ENCODE data around the gene ROBO4.

ROBO4 gene

DNA sequence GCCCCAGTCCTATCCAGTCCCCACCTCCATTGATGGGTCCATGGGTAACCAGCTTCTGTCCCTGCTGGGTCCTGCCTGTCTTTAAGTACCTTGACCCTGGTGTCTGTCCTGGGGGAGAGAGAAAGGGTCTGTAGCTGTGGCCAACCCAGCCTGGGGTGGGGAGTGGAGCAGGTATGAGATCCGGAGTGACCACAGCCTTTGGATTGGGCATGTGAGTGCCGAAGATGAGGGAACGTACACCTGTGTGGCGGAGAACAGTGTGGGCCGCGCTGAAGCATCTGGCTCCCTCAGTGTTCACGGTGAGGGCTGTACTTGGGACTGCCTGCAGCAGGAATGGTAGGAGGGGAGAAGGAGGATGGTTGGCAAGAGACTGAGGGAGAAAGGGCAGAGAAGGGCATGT is 27.2 kb downstream of the ROBO4 start:
- no peak for DNase-seq
- TF ChIP-seq EZH2 (optimal IDR thresholded peaks at IDR 0.05; ENCODE audit: low read depth, low read length), result no peak
- no peak for TF ChIP-seq EZH2phosphoT487 (IDR thresholded peaks at IDR 0.05; ENCODE audit: low read length)
- TF ChIP-seq, protein P1, sequence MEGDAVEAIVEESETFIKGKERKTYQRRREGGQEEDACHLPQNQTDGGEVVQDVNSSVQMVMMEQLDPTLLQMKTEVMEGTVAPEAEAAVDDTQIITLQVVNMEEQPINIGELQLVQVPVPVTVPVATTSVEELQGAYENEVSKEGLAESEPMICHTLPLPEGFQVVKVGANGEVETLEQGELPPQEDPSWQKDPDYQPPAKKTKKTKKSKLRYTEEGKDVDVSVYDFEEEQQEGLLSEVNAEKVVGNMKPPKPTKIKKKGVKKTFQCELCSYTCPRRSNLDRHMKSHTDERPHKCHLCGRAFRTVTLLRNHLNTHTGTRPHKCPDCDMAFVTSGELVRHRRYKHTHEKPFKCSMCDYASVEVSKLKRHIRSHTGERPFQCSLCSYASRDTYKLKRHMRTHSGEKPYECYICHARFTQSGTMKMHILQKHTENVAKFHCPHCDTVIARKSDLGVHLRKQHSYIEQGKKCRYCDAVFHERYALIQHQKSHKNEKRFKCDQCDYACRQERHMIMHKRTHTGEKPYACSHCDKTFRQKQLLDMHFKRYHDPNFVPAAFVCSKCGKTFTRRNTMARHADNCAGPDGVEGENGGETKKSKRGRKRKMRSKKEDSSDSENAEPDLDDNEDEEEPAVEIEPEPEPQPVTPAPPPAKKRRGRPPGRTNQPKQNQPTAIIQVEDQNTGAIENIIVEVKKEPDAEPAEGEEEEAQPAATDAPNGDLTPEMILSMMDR (IDR thresholded peaks at IDR 0.05; ENCODE audit: low read length), result no peak
- H3K4me1 ChIP-seq (ENCODE audit: low read length), result no peaks in the 10 kb centered on the region
- no peak overlapping the region for H3K27ac ChIP-seq (ENCODE audit: low read length)
- H3K4me2 ChIP-seq (ENCODE audit: low read depth, low read length), result no peak overlapping the region
- peaks cover 81% of the 10 kb centered on the region for H3K27me3 ChIP-seq (replicated peaks; ENCODE audit: insufficient read depth, low read length)
- H3K4me3 ChIP-seq (ENCODE audit: low read length), result no peak overlapping the region
- no peaks in the 10 kb centered on the region for H3K9me2 ChIP-seq (replicated peaks; ENCODE audit: insufficient read depth, low read length)
- H3K9me3 ChIP-seq (replicated peaks; ENCODE audit: insufficient read depth, low read length), result no peaks in the 10 kb centered on the region
- H3K79me2 ChIP-seq (ENCODE audit: low read length), result no peaks in the 10 kb centered on the region
- no peaks in the 10 kb centered on the region for H3K36me3 ChIP-seq (replicated peaks; ENCODE audit: insufficient read depth, low read length)
- no peaks in the 10 kb centered on the region for H3F3A ChIP-seq (ENCODE audit: insufficient read depth, low read length)
- no peak overlapping the region for H2AFZ ChIP-seq (ENCODE audit: low read length)
- H3K9ac ChIP-seq (ENCODE audit: low read length), result no peak overlapping the region
- no peaks in the 10 kb centered on the region for H4K20me1 ChIP-seq (ENCODE audit: insufficient read depth, low read length)

DNA sequence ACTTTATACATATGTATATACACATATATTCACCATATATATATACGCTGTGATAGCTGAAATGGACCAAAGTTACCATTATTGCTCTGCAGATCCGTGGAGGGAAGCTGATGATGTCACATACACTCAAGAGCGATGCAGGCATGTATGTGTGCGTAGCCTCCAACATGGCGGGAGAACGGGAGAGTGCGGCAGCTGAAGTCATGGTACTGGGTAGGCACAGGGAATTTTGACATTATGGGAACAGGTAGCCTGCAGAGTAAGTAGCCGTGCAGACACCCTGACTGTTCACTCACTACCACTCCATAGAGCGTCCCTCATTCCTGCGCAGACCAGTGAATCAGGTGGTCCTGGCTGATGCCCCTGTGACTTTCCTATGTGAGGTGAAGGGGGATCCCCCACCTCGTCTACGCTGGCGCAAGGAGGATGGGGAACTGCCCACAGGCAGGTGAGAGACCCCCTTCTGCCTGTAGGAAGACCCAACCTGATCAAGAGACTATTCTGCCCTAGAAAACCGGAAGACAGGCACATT is 27.7 kb downstream of the ROBO4 start:
- Histone ChIP-seq H3K27me3 (replicated peaks; ENCODE audit: insufficient read depth, low read length) (peaks cover 86% of the 10 kb centered on the region), H2AFZ (ENCODE audit: low read length) (no peak overlapping the region), H3K9me2 (replicated peaks; ENCODE audit: insufficient read depth, low read length) (no peaks in the 10 kb centered on the region), H3K4me1 (ENCODE audit: low read length) (no peaks in the 10 kb centered on the region), H3K9ac (ENCODE audit: low read length) (no peak overlapping the region), H3K4me2 (ENCODE audit: low read depth, low read length) (no peak overlapping the region), H3K79me2 (ENCODE audit: low read length) (no peaks in the 10 kb centered on the region), H3K4me3 (ENCODE audit: low read length) (no peak overlapping the region), H3K27ac (ENCODE audit: low read length) (no peak overlapping the region), H3K36me3 (replicated peaks; ENCODE audit: insufficient read depth, low read length) (no peaks in the 10 kb centered on the region), H3F3A (ENCODE audit: insufficient read depth, low read length) (no peaks in the 10 kb centered on the region), H3K9me3 (replicated peaks; ENCODE audit: insufficient read depth, low read length) (no peaks in the 10 kb centered on the region), H4K20me1 (ENCODE audit: insufficient read depth, low read length) (no peaks in the 10 kb centered on the region)
- TF ChIP-seq, protein P1 (IDR thresholded peaks at IDR 0.05; ENCODE audit: low read length), result no peak
- TF ChIP-seq EZH2 (optimal IDR thresholded peaks at IDR 0.05; ENCODE audit: low read depth, low read length), result no peak
- TF ChIP-seq EZH2phosphoT487 (IDR thresholded peaks at IDR 0.05; ENCODE audit: low read length), result no peak
- DNase-seq, result no peak

DNA sequence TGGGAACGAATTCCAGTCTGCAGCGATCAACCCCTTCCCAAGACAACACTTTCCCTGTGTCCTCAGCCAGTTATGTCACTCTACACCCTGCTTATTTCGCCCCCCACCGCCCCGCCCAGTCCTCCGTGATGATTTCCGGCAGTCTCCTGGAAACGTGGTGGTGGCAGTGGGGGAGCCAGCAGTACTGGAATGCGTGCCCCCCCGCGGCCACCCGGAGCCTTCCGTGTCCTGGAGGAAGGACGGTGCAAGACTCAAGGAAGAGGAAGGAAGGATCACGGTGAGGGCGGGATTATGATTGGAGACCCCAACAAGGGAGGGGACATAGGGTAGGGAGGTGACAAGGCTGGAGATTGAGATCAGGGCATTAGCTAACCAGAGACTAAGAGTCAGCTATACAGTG is 28.3 kb downstream of the ROBO4 start:
- Histone ChIP-seq H3K36me3 (replicated peaks; ENCODE audit: insufficient read depth, low read length) (no peaks in the 10 kb centered on the region), H3K4me2 (ENCODE audit: low read depth, low read length) (no peak overlapping the region), H3F3A (ENCODE audit: insufficient read depth, low read length) (no peaks in the 10 kb centered on the region), H3K79me2 (ENCODE audit: low read length) (no peaks in the 10 kb centered on the region), H4K20me1 (ENCODE audit: insufficient read depth, low read length) (no peaks in the 10 kb centered on the region), H3K4me1 (ENCODE audit: low read length) (no peaks in the 10 kb centered on the region), H3K27me3 (replicated peaks; ENCODE audit: insufficient read depth, low read length) (peaks cover 92% of the 10 kb centered on the region), H3K27ac (ENCODE audit: low read length) (no peak overlapping the region), H3K9ac (ENCODE audit: low read length) (no peak overlapping the region), H3K9me3 (replicated peaks; ENCODE audit: insufficient read depth, low read length) (no peaks in the 10 kb centered on the region), H2AFZ (ENCODE audit: low read length) (no peak overlapping the region), H3K9me2 (replicated peaks; ENCODE audit: insufficient read depth, low read length) (no peaks in the 10 kb centered on the region), H3K4me3 (ENCODE audit: low read length) (no peak overlapping the region)
- TF ChIP-seq EZH2 (optimal IDR thresholded peaks at IDR 0.05; ENCODE audit: low read depth, low read length), result no peak
- TF ChIP-seq EZH2phosphoT487 (IDR thresholded peaks at IDR 0.05; ENCODE audit: low read length), result no peak
- no peak for DNase-seq
